ENCODE measurements around the gene MSANTD2. TPM values are rescaled to one million over a fixed set of nuclear protein-coding genes. Genes with fewer than 3 reads are reported as not detected.

Gene MSANTD2
- polyA plus RNA-seq, 3 donors: 1.2 to 5.8 (median 1.8) TPM

DNA sequence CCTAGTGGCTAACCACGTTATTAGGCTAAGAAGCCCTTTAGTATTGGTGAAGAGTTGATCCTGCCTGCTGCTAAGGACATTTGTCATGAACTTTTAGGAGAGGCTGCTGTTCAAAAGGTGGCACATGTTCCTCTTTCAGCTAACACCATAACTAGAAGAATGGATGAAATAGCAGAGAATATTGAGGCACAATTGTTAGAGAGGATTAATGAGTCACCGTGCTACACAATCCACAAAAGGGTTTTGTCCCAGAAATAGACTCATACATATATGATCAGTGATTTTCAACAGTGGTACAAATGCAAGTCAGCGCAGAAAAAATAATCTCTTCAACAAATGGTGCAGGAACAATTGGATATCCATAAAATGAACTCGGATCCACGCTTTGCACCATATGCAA is 7.0 kb upstream of the MSANTD2 start:
- no peaks in the 10 kb centered on the region for H3K79me2 ChIP-seq (ENCODE audit: insufficient read depth, low read length)
- TF ChIP-seq, protein P1, sequence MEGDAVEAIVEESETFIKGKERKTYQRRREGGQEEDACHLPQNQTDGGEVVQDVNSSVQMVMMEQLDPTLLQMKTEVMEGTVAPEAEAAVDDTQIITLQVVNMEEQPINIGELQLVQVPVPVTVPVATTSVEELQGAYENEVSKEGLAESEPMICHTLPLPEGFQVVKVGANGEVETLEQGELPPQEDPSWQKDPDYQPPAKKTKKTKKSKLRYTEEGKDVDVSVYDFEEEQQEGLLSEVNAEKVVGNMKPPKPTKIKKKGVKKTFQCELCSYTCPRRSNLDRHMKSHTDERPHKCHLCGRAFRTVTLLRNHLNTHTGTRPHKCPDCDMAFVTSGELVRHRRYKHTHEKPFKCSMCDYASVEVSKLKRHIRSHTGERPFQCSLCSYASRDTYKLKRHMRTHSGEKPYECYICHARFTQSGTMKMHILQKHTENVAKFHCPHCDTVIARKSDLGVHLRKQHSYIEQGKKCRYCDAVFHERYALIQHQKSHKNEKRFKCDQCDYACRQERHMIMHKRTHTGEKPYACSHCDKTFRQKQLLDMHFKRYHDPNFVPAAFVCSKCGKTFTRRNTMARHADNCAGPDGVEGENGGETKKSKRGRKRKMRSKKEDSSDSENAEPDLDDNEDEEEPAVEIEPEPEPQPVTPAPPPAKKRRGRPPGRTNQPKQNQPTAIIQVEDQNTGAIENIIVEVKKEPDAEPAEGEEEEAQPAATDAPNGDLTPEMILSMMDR (IDR thresholded peaks at IDR 0.05): no peak
- H3K4me1 ChIP-seq (ENCODE audit: control insufficient read depth in 1 of 2, insufficient read depth in 2 of 2, low read length in 2 of 2): no peaks in the 10 kb centered on the region
- no peak overlapping the region for H2AFZ ChIP-seq (ENCODE audit: insufficient read depth, low read depth, low read length, poor library complexity, severe bottlenecking)
- no peak overlapping the region for H3K4me3 ChIP-seq (replicated peaks in 1 of 3; ENCODE audit: low read depth in 2 of 3, low read length in 3 of 3)
- H3K27me3 ChIP-seq (ENCODE audit: control insufficient read depth in 2 of 2, insufficient read depth in 2 of 2, low read length in 2 of 2): peaks cover 10 to 29% of the 10 kb centered on the region in 2 donors
- no peak overlapping the region for H3K27ac ChIP-seq (ENCODE audit: low read depth in 1 of 2, low read length in 2 of 2)
- no peaks in the 10 kb centered on the region for H3K9me3 ChIP-seq (replicated peaks in 1 of 2; ENCODE audit: control insufficient read depth in 1 of 2, insufficient read depth in 1 of 2, low read length in 2 of 2)
- intact Hi-C loops (cut with micrococcal nuclease): no loop called here
- DNase-seq: no peak
- no peaks in the 10 kb centered on the region for H4K20me1 ChIP-seq (ENCODE audit: insufficient read depth, low read length)
- no peaks in the 10 kb centered on the region for H3K4me1 Mint-ChIP-seq
- peak overlapping the region in 1 of 2 donors; percentile 8 for H3K4me3 Mint-ChIP-seq
- H3K27ac Mint-ChIP-seq: no peak overlapping the region
- H3K36me3 Mint-ChIP-seq: no peaks in the 10 kb centered on the region
- peaks cover 0 to 2% (median 0%) of the 10 kb centered on the region in 7 donors for H3K9me3 Mint-ChIP-seq
- no peak overlapping the region for H3K4me2 ChIP-seq (replicated peaks; ENCODE audit: extremely low read depth, low read length, poor library complexity, severe bottlenecking)
- WGBS (ENCODE audit: insufficient coverage): 80% methylated on average over 1 of the region's 5 CpGs
- H3K36me3 ChIP-seq (replicated peaks in 1 of 2; ENCODE audit: control insufficient read depth in 1 of 2, insufficient read depth in 2 of 2, low read length in 2 of 2): no peaks in the 10 kb centered on the region
- peaks cover 29 to 52% (median 40%) of the 10 kb centered on the region in 3 donors for H3K27me3 Mint-ChIP-seq (ENCODE audit: low read depth in 3 of 3)
- H3K9ac ChIP-seq (ENCODE audit: insufficient read depth, low read length, poor library complexity, severe bottlenecking): no peak overlapping the region

DNA sequence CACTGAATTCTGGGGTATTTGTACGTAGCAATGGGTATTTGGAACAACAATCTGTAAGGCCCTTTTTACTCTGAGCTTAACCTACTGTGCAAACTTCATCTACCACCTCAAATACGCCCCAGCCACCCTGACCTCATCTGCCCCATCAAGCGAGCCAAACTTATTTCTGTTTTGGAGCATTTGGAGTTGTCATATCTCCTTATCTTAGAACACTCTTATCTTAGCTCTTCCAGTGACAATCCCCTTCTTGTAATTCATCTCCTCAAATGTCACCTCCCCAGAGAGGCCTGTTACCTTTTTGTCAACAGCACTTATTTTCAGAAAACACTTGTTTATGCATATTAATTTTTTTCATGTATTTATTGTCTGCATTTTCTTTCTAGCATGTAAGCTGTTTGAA is 4.7 kb upstream of the MSANTD2 start:
- no peak overlapping the region for H3K9ac ChIP-seq (ENCODE audit: insufficient read depth, low read length, poor library complexity, severe bottlenecking)
- no peak overlapping the region for H3K27ac Mint-ChIP-seq
- no peak overlapping the region for H3K4me2 ChIP-seq (replicated peaks; ENCODE audit: extremely low read depth, low read length, poor library complexity, severe bottlenecking)
- TF ChIP-seq, protein P1 (IDR thresholded peaks at IDR 0.05): no peak
- no peak overlapping the region for H3K27ac ChIP-seq (ENCODE audit: low read depth in 1 of 2, low read length in 2 of 2)
- H3K4me1 ChIP-seq (ENCODE audit: control insufficient read depth in 1 of 2, insufficient read depth in 2 of 2, low read length in 2 of 2): peaks cover 6 to 8% of the 10 kb centered on the region in 2 donors
- no peak overlapping the region for H3K4me3 ChIP-seq (replicated peaks in 1 of 3; ENCODE audit: low read depth in 2 of 3, low read length in 3 of 3)
- H3K9me3 ChIP-seq (replicated peaks in 1 of 2; ENCODE audit: control insufficient read depth in 1 of 2, insufficient read depth in 1 of 2, low read length in 2 of 2): no peaks in the 10 kb centered on the region
- no peaks in the 10 kb centered on the region for H3K36me3 ChIP-seq (replicated peaks in 1 of 2; ENCODE audit: control insufficient read depth in 1 of 2, insufficient read depth in 2 of 2, low read length in 2 of 2)
- intact Hi-C loops (cut with micrococcal nuclease): loop anchor here in 1 of 2 donors (5.0 kb wide), 1 partner anchor 133 kb away; the partner anchor contains the start of genes SIAE and SPA17
- no peaks in the 10 kb centered on the region for H3K79me2 ChIP-seq (ENCODE audit: insufficient read depth, low read length)
- H3K4me3 Mint-ChIP-seq: peak overlapping the region in 1 of 2 donors; percentile 3
- peaks cover 31 to 49% (median 44%) of the 10 kb centered on the region in 3 donors for H3K27me3 Mint-ChIP-seq (ENCODE audit: low read depth in 3 of 3)
- no CpG with 5 or more reads among the region's 3 CpGs for WGBS (ENCODE audit: insufficient coverage)
- no peaks in the 10 kb centered on the region for H3K9me3 Mint-ChIP-seq
- H3K36me3 Mint-ChIP-seq: no peaks in the 10 kb centered on the region
- no peaks in the 10 kb centered on the region for H4K20me1 ChIP-seq (ENCODE audit: insufficient read depth, low read length)
- peaks cover 11 to 33% of the 10 kb centered on the region in 2 donors for H3K27me3 ChIP-seq (ENCODE audit: control insufficient read depth in 2 of 2, insufficient read depth in 2 of 2, low read length in 2 of 2)
- peaks cover 9% of the 10 kb centered on the region for H3K4me1 Mint-ChIP-seq
- DNase-seq: no peak
- H2AFZ ChIP-seq (ENCODE audit: insufficient read depth, low read depth, low read length, poor library complexity, severe bottlenecking): no peak overlapping the region
